OCI-LY1 (cell line): Measurements from ENCODE around the gene YARS1.

Source experiments
- H2AFZ ChIP-seq: fragments of 200-600 bp; sonication (generic), shearing (Covaris generic); 2 replicates; pipeline ENCODE4 v1.6.0; 2014; ENCODE audit warnings: antibody characterized with exemption, mild to moderate bottlenecking, low read length
- H3F3A ChIP-seq: fragments of 200-600 bp; sonication (generic), shearing (Covaris generic); 2 replicates; pipeline ENCODE4 v1.6.0; 2014; ENCODE audit warnings: mild to moderate bottlenecking, antibody characterized with exemption, low read length, moderate library complexity; ENCODE audit not compliant: insufficient read depth
- H3K27ac ChIP-seq: fragments of 200-600 bp; sonication (generic); 2 replicates; pipeline ENCODE4 v1.5.1; 2014; ENCODE audit warnings: low read length, mixed run types, mild to moderate bottlenecking, low read depth; ENCODE audit not compliant: poor library complexity, severe bottlenecking
- H3K27me3 ChIP-seq: fragments of 200-600 bp; sonication (generic); 2 replicates; pipeline ENCODE4 v1.6.0; 2014; ENCODE audit warnings: antibody characterized with exemption, mild to moderate bottlenecking, low read length, moderate library complexity; ENCODE audit not compliant: insufficient read depth
- H3K36me3 ChIP-seq: fragments of 200-600 bp; sonication (generic); 2 replicates; pipeline ENCODE4 v1.6.1; 2014; ENCODE audit warnings: mild to moderate bottlenecking, antibody characterized with exemption, low read length, moderate library complexity, mixed read lengths; ENCODE audit not compliant: insufficient read depth
- H3K4me1 ChIP-seq: fragments of 200-600 bp; sonication (generic); 2 replicates; pipeline ENCODE4 v1.5.1; 2014; ENCODE audit warnings: mild to moderate bottlenecking, low read length, moderate library complexity; ENCODE audit not compliant: insufficient read depth, severe bottlenecking
- H3K4me2 ChIP-seq: fragments of 200-600 bp; sonication (generic), shearing (Covaris generic); 2 replicates; pipeline ENCODE4 v1.6.1; 2014; ENCODE audit warnings: low read length
- H3K4me3 ChIP-seq: fragments of 200-600 bp; sonication (generic); 2 replicates; pipeline ENCODE4 v1.5.1; 2014; ENCODE audit warnings: low read length, low read depth, mild to moderate bottlenecking, mixed read lengths; ENCODE audit not compliant: poor library complexity, severe bottlenecking
- H3K79me2 ChIP-seq: fragments of 200-600 bp; shearing (Covaris generic); 2 replicates; pipeline ENCODE4 v1.6.1; 2016; ENCODE audit warnings: mixed run types, low read length, mixed read lengths; ENCODE audit not compliant: insufficient read depth
- H3K9ac ChIP-seq: fragments of 200-600 bp; sonication (generic), shearing (Covaris generic); 2 replicates; pipeline ENCODE4 v1.6.1; 2014; ENCODE audit warnings: mild to moderate bottlenecking, low read length, mixed read lengths
- H3K9me2 ChIP-seq: fragments of 200-600 bp; sonication (generic), shearing (Covaris generic); 2 replicates; pipeline ENCODE4 v1.6.1; 2014; ENCODE audit warnings: low read depth, mild to moderate bottlenecking, low read length, mixed read lengths
- H3K9me3 ChIP-seq: fragments of 200-600 bp; shearing (Covaris generic); 2 replicates; pipeline ENCODE4 v1.6.1; 2014; ENCODE audit warnings: low read length, mixed read lengths
- H4K20me1 ChIP-seq: fragments of 200-600 bp; sonication (generic), shearing (Covaris generic); 2 replicates; pipeline ENCODE4 v1.6.0; 2016; ENCODE audit warnings: mild to moderate bottlenecking, low read length; ENCODE audit not compliant: insufficient read depth
- CTCF ChIP-seq: fragments of 200-600 bp; sonication (generic), shearing (Covaris generic); IDR thresholded peaks from 2 replicates; pipeline ENCODE4 v1.5.1; 2017; ENCODE audit warnings: mild to moderate bottlenecking, antibody characterized with exemption, low read length, moderate library complexity, mixed read lengths
- EZH2 ChIP-seq: fragments of 200-600 bp; sonication (generic), shearing (Covaris generic); IDR thresholded peaks from 2 replicates; pipeline ENCODE4 v1.8.0; 2017; ENCODE audit warnings: borderline replicate concordance, mixed run types, mild to moderate bottlenecking, antibody characterized with exemption, low read length, moderate library complexity, mixed read lengths

YARS1 gene

GRCh38 chr1:32810358-32810757, 6.8 kb downstream of the YARS1 start:
- Histone ChIP-seq H3K36me3 (peaks cover 92% of the 10 kb centered on the region), H3K9ac (no peak overlapping the region), H3F3A (no peaks in the 10 kb centered on the region), H3K4me1 (peaks cover 7% of the 10 kb centered on the region), H4K20me1 (no peaks in the 10 kb centered on the region), H3K27me3 (no peaks in the 10 kb centered on the region), H3K4me3 (no peak overlapping the region), H3K9me3 (no peaks in the 10 kb centered on the region), H3K27ac (no peak overlapping the region), H3K4me2 (no peak overlapping the region), H3K79me2 (peaks cover 37% of the 10 kb centered on the region), H3K9me2 (no peaks in the 10 kb centered on the region), H2AFZ (no peak overlapping the region)
- no peak for TF ChIP-seq CTCF
- TF ChIP-seq EZH2 = no peak

DNA sequence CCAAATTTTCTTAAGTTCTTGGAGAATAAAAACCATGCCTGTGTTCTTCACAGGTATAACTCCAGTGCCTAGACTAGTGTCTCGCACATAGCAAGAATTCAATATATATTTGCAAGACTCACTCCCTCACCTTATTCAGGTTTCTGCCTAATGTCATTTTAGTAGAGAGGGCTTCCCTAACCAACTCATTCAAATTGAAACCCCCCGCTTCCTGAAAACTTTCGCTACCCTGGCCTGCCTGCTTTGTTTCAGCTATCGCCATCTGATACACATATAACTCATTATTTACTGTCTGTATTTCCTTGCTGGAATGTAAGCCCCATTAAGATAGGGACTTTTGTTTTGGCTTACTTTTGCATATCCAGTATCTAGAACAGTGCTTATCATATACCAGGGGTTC, 8.6 kb downstream of the YARS1 start:
- Histone ChIP-seq H3K9me3 (no peaks in the 10 kb centered on the region), H3K4me1 (no peaks in the 10 kb centered on the region), H2AFZ (no peak overlapping the region), H3K36me3 (peaks cover 81% of the 10 kb centered on the region), H3F3A (no peaks in the 10 kb centered on the region), H3K27ac (no peak overlapping the region), H3K4me2 (no peak overlapping the region), H3K27me3 (no peaks in the 10 kb centered on the region), H3K79me2 (peaks cover 20% of the 10 kb centered on the region), H3K4me3 (no peak overlapping the region), H3K9ac (no peak overlapping the region), H4K20me1 (no peaks in the 10 kb centered on the region), H3K9me2 (no peaks in the 10 kb centered on the region)
- TF ChIP-seq CTCF (no peak), EZH2 (no peak)

GRCh38 chr1:32806910-32807523, 10.1 kb downstream of the YARS1 start:
- Histone ChIP-seq H3K9ac (no peak overlapping the region), H3K36me3 (peaks cover 86% of the 10 kb centered on the region), H3K4me3 (no peak overlapping the region), H3K9me3 (no peaks in the 10 kb centered on the region), H3F3A (no peaks in the 10 kb centered on the region), H2AFZ (no peak overlapping the region), H3K27me3 (no peaks in the 10 kb centered on the region), H4K20me1 (no peaks in the 10 kb centered on the region), H3K27ac (no peak overlapping the region), H3K4me1 (no peaks in the 10 kb centered on the region), H3K79me2 (peaks cover 6% of the 10 kb centered on the region), H3K4me2 (no peak overlapping the region), H3K9me2 (no peaks in the 10 kb centered on the region)
- TF ChIP-seq CTCF (no peak), EZH2 (no peak)
